Ovary (tissue), 9 donors: ENCODE data around the gene EBF3. TPM values are rescaled to one million over a fixed set of nuclear protein-coding genes. Genes with fewer than 3 reads are reported as not detected.

ENCODE experiments used
- DNase-seq, 5 donors: peaks; one replicate each; pipeline ENCODE4 v3.0.0-alpha.2; 2019 to 2020
- H3K27ac ChIP-seq, 2 donors: fragments of 200-600 bp; one replicate each; pipeline versions ENCODE4 v1.5.1 to v1.8.0; 2019 to 2022
- H3K27me3 ChIP-seq: fragments of 200-600 bp; one replicate; pipeline ENCODE4 v1.8.0; 2022
- H3K36me3 ChIP-seq: fragments of 200-600 bp; sonication (generic); one replicate; pipeline ENCODE4 v1.5.1; 2019
- H3K4me1 ChIP-seq: one replicate; pipeline ENCODE4 v1.8.1; 2013; ENCODE audit warnings: mild to moderate bottlenecking, moderate library complexity; ENCODE audit not compliant: insufficient read depth
- H3K4me3 ChIP-seq: fragments of 200-600 bp; sonication (generic); one replicate; pipeline ENCODE4 v1.5.1; 2017
- H3K9me3 ChIP-seq, 2 donors: fragments of 200-600 bp in 1 of 2; sonication (generic) in 1 of 2; one replicate each; pipeline versions ENCODE4 v1.5.1 to v1.8.1; 2013 to 2019; ENCODE audit warnings: mild to moderate bottlenecking in 1 of 2, moderate library complexity in 1 of 2
- EP300 ChIP-seq: sonication (generic); formaldehyde crosslinking; IDR thresholded peaks from one replicate; pipeline ENCODE4 v1.6.1; 2017; ENCODE audit warnings: antibody characterized with exemption
- POLR2A ChIP-seq: fragments of 450-650 bp; IDR thresholded peaks from one replicate; pipeline ENCODE4 v1.6.1; 2017; ENCODE audit warnings: antibody characterized with exemption, mild to moderate bottlenecking, moderate library complexity
- WGBS, 3 donors: extraction: QIAGEN DNeasy Blood & Tissue Kit in 1 of 3; methylation state at CpG; one replicate each; pipeline versions ENCODE4 v1.1.5 to v1.1.7; 2013 to 2017; 5-methylcytosine and 5-hydroxymethylcytosine counted together
- intact Hi-C, 4 donors: fragments of 100-400 bp; cut with DNase I; formaldehyde crosslinking; loops; one replicate each; pipeline versions ENCODE4 v1.11.0 to v1.15.1; 2022 to 2023
- polyA plus RNA-seq, 2 donors: library from polyadenylated mRNA; stranded (reverse); fragments of 200-250 nt in 1 of 2; fragments of 350-450 nt in 1 of 2; fragmentation: Illumina TruSeq in 1 of 2; extraction: RNeasy Lipid Tissue Mini Kit (QIAGEN cat#74804) in 1 of 2; gene quantifications; one replicate each; pipeline ENCODE4 v1.2.3, GENCODE V29; 2013 to 2014
- total RNA-seq, 7 donors: library from RNA; depleted of rRNA in 2 of 7; stranded (reverse); fragments of >200 nt in 2 of 7; fragmentation: NEBNext Ultra II Directional in 3 of 7; extraction: Animal tissue kit (Norgen Biotek cat#: 25700) in 3 of 7; gene quantifications; one replicate each; pipeline versions ENCODE4 v1.1.0 to v1.2.4, GENCODE V29; 2016 to 2023
- TF ChIP-seq, protein P1 (sequence below), 3 donors: fragments of 450-650 bp in 2 of 3; fragments of 200-600 bp in 1 of 3; IDR thresholded peaks; one replicate each; pipeline versions ENCODE4 v1.5.1 to v1.8.0; 2016 to 2022; ENCODE audit warnings: antibody characterized with exemption in 3 of 3, mild to moderate bottlenecking in 1 of 3
- donor health status: DM: no; HTN: no; CAD: no; lungs with moderate emphysema.
- donor health status: DM: no; HTN: no; CAD: no.
- donor health status: Bipolar disorder and iron deficiency.
- donor health status: DM: yes; HTN: yes; CAD: no.
- donor health status: DM: no; HTN: no; CAD: no.
- donor health status: DM: yes; HTN: yes; CAD: no.

Gene EBF3
- total and polyA plus RNA-seq, 9 donors, result 0.15 to 3.6 (median 0.79) TPM

GRCh38 chr10:129956876-129957673 lies 7.0 kb downstream of the EBF3 start:
- Histone ChIP-seq H3K4me3 (no peak overlapping the region), H3K4me1 (peaks cover 3% of the 10 kb centered on the region), H3K36me3 (no peaks in the 10 kb centered on the region), H3K27me3 (peaks cover 5% of the 10 kb centered on the region), H3K27ac (no peak overlapping the region), H3K9me3 (no peaks in the 10 kb centered on the region)
- intact Hi-C loops, result no loop called here
- TF ChIP-seq, protein P1, sequence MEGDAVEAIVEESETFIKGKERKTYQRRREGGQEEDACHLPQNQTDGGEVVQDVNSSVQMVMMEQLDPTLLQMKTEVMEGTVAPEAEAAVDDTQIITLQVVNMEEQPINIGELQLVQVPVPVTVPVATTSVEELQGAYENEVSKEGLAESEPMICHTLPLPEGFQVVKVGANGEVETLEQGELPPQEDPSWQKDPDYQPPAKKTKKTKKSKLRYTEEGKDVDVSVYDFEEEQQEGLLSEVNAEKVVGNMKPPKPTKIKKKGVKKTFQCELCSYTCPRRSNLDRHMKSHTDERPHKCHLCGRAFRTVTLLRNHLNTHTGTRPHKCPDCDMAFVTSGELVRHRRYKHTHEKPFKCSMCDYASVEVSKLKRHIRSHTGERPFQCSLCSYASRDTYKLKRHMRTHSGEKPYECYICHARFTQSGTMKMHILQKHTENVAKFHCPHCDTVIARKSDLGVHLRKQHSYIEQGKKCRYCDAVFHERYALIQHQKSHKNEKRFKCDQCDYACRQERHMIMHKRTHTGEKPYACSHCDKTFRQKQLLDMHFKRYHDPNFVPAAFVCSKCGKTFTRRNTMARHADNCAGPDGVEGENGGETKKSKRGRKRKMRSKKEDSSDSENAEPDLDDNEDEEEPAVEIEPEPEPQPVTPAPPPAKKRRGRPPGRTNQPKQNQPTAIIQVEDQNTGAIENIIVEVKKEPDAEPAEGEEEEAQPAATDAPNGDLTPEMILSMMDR (IDR thresholded peaks at IDR 0.05), result no peak
- TF ChIP-seq EP300, result no peak
- TF ChIP-seq POLR2A, result no peak
- DNase-seq, result no peak
- 30 to 42% (median 34%) methylated on average over 18 of the region's 18 CpGs for WGBS, 3 donors

GRCh38 chr10:129956286-129956670 lies 7.8 kb downstream of the EBF3 start:
- peaks cover 3% of the 10 kb centered on the region for H3K4me1 ChIP-seq
- H3K9me3 ChIP-seq, result no peaks in the 10 kb centered on the region
- WGBS, 3 donors, result 43 to 60% (median 57%) methylated on average over 9 of the region's 9 CpGs
- H3K27me3 ChIP-seq, result peaks cover 5% of the 10 kb centered on the region
- peak in 1 of 5 donors; percentile 8 for DNase-seq
- no peak overlapping the region for H3K4me3 ChIP-seq
- H3K36me3 ChIP-seq, result no peaks in the 10 kb centered on the region
- no peak overlapping the region for H3K27ac ChIP-seq
- intact Hi-C loops, result no loop called here
- TF ChIP-seq, protein P1 (IDR thresholded peaks at IDR 0.05), result no peak
- TF ChIP-seq EP300 (no peak), POLR2A (no peak)

GRCh38 chr10:129955601-129956285 lies 8.3 kb downstream of the EBF3 start:
- H3K4me3 ChIP-seq, result no peak overlapping the region

DNA sequence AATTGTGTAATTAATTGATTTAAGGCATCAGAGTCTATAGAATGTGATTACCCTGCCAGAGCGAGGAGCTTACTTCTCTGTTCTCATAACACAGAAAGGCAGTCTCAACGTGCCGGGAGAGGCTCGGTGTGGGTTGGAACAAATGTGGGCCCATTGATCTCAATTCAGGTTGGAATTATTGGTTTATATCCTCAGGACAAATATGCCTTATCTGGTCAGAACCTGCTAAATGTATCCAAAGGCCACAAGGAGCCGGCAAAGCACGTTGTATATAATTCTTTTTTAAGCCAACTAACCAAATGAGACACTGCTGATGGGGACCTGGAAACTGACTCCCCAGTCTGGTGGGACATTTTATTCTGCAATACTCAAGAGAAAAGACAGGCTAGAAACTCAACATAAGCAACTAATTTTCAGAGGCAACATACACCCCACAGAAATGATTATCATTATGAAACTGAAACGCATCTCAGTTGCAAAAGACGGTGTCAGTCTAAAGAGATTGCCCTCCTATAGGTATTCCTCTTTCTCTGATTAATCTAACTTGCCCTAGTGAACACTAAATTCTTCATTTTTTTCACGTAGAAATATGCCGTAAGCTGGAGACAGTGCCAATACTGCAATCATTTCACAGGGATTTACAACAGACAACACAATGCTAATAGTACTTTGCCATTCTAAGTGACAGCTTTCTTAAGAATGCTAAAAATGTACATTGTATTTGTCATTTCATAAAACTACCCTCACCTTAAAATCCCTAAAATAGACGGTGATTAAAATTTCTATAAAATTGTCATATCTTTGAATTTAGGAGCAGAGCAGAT lies 9.4 kb downstream of the EBF3 start:
- H3K36me3 ChIP-seq, result no peaks in the 10 kb centered on the region
- WGBS, 3 donors, result 79 to 85% (median 82%) methylated on average over 11 of the region's 11 CpGs
- H3K9me3 ChIP-seq, result no peaks in the 10 kb centered on the region
- no peak for DNase-seq
- peaks cover 3% of the 10 kb centered on the region for H3K4me1 ChIP-seq
- TF ChIP-seq, protein P1 (IDR thresholded peaks at IDR 0.05), result no peak
- TF ChIP-seq POLR2A (no peak), EP300 (no peak)
- intact Hi-C loops, result no loop called here
- H3K27ac ChIP-seq, result no peak overlapping the region
- peaks cover 5% of the 10 kb centered on the region for H3K27me3 ChIP-seq
- no peak overlapping the region for H3K4me3 ChIP-seq

More at GRCh38 chr10:129955601-129956285, 8.3 kb downstream of the EBF3 start:
- 56 to 72% (median 70%) methylated on average over 6 of the region's 6 CpGs for WGBS, 3 donors
- no peak for TF ChIP-seq POLR2A
- no peak for TF ChIP-seq EP300
- TF ChIP-seq, protein P1 (IDR thresholded peaks at IDR 0.05), result no peak
- H3K27ac ChIP-seq, result no peak overlapping the region
- H3K36me3 ChIP-seq, result no peaks in the 10 kb centered on the region
- peaks cover 5% of the 10 kb centered on the region for H3K27me3 ChIP-seq
- no peaks in the 10 kb centered on the region for H3K9me3 ChIP-seq
- H3K4me1 ChIP-seq, result peaks cover 3% of the 10 kb centered on the region
- intact Hi-C loops, result no loop called here
- DNase-seq, result no peak
